Duodenal mucosa (tissue), 2 donors: ENCODE data around the gene BDH1.
A peak's percentile ranks its signal among the peaks of the same experiment; 100 is the strongest.

Experiments used
- H3K27ac ChIP-seq: one replicate; pipeline ENCODE4 v1.7.0; 2013; ENCODE audit warnings: low read depth, low read length
- H3K27me3 ChIP-seq, 2 donors: one replicate each; pipeline ENCODE4 v1.7.0; 2013; ENCODE audit warnings: low read length in 2 of 2, control low read depth in 1 of 2; ENCODE audit not compliant: insufficient read depth in 2 of 2, control insufficient read depth in 1 of 2
- H3K36me3 ChIP-seq, 2 donors: one replicate each; pipeline ENCODE4 v1.7.0; 2013; ENCODE audit warnings: low read length in 2 of 2, control low read depth in 1 of 2; ENCODE audit not compliant: insufficient read depth in 2 of 2, control insufficient read depth in 1 of 2
- H3K4me1 ChIP-seq, 2 donors: one replicate each; pipeline ENCODE4 v1.7.0; 2013; ENCODE audit warnings: low read length in 2 of 2, control low read depth in 1 of 2; ENCODE audit not compliant: insufficient read depth in 2 of 2, control insufficient read depth in 1 of 2
- H3K4me3 ChIP-seq, 2 donors: one replicate each; pipeline ENCODE4 v1.7.0; 2013; ENCODE audit warnings: low read length in 2 of 2, low read depth in 1 of 2
- H3K9ac ChIP-seq, 2 donors: one replicate each; pipeline ENCODE4 v1.7.0; 2013; ENCODE audit warnings: low read length in 2 of 2, low read depth in 1 of 2
- H3K9me3 ChIP-seq, 2 donors: one replicate each; pipeline ENCODE4 v1.7.0; 2013; ENCODE audit warnings: low read length in 2 of 2, control low read depth in 1 of 2; ENCODE audit not compliant: control insufficient read depth in 1 of 2

The BDH1 gene

DNA sequence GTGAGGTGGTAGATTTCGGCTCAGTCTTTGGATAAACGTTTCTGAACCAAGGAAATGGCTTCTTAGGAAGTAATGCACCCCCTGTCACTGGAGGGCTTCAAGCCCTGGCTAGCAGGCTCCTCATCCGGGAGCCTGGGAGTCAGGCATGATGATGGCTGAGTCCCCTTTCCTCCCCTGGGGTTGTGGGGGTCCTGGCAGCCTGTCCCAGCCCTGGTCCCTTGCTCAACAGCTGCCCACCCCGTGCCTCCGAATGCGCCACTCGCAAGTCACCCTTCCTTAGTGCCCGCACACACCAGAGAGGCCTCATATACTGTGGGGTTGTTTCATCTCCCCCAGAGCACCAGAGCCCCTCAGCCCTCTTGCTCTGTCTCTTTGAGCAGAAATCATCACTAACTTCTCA lies 48.2 kb downstream of the BDH1 start:
- no peak overlapping the region for H3K27ac ChIP-seq
- no peaks in the 10 kb centered on the region for H3K27me3 ChIP-seq
- peaks cover 17 to 23% of the 10 kb centered on the region in 2 donors for H3K4me1 ChIP-seq

DNA sequence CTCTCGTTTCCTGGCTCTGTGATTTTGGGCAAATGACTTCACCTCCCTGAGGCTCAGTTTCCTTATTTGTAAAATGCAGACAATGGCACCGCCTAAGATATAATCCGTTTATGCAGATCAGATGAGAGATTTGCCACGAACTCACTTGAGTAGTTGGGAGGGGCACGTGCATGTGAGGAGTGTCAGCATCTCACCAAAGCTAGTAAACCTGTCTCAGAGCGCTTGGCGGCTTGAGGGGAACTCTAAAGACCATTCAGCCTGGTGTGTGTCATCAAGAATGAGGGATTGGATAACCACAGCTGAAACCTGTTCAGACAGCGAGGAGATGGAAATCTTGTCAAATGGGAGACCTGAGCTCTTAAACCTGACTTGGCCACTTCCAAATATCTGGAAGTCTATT lies 48.7 kb downstream of the BDH1 start:
- Histone ChIP-seq H3K36me3 (peaks cover 5 to 10% of the 10 kb centered on the region in 2 donors), H3K4me3 (no peak overlapping the region), H3K27ac (no peak overlapping the region), H3K27me3 (no peaks in the 10 kb centered on the region), H3K4me1 (peaks cover 17 to 25% of the 10 kb centered on the region in 2 donors), H3K9me3 (no peaks in the 10 kb centered on the region), H3K9ac (no peak overlapping the region)

More for the DNA sequence above, 48.2 kb downstream of the BDH1 start:
- Histone ChIP-seq H3K4me3 (no peak overlapping the region), H3K36me3 (peaks cover 6 to 11% of the 10 kb centered on the region in 2 donors), H3K9me3 (no peaks in the 10 kb centered on the region), H3K9ac (no peak overlapping the region)

DNA sequence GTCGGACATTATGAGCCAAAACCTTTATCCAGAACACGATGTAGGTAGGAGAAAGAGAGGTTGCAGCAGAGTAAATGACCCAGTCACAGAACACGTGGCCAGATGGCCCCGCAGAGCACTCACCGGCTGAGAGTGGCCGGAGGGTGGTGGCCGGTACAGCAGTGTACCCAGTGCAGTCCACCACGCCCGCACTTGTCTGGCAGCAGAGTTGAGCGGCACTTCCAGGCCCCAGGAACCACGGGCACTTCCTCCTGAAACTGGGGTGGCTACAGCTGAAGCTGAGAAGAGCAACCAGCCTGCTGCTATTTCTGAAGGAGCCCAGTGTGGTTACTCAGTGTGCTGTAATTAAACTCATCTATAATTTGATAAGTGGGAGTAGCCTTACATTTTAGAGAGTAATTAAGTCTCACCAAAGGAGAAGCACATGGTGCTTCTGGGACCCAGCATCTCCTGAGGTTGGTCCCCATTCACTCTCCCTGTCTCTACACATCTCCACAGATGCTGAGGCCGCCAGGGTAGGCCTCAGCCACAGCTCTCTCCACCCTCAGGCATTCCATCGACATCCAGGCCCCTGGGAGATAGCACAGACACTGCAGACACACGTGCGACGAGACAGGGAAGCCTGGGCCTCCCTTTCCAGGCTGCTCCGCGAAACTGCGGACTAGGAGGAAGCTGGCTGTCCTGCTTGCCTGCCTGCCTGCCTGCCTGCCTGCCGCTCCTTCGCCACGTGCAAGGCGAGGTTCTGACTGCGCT lies 49.8 kb downstream of the BDH1 start:
- Histone ChIP-seq H3K27me3 (no peaks in the 10 kb centered on the region), H3K36me3 (no peaks in the 10 kb centered on the region), H3K4me1 (peaks cover 25 to 31% of the 10 kb centered on the region in 2 donors), H3K27ac (no peak overlapping the region), H3K4me3 (no peak overlapping the region), H3K9ac (no peak overlapping the region), H3K9me3 (no peaks in the 10 kb centered on the region)

DNA sequence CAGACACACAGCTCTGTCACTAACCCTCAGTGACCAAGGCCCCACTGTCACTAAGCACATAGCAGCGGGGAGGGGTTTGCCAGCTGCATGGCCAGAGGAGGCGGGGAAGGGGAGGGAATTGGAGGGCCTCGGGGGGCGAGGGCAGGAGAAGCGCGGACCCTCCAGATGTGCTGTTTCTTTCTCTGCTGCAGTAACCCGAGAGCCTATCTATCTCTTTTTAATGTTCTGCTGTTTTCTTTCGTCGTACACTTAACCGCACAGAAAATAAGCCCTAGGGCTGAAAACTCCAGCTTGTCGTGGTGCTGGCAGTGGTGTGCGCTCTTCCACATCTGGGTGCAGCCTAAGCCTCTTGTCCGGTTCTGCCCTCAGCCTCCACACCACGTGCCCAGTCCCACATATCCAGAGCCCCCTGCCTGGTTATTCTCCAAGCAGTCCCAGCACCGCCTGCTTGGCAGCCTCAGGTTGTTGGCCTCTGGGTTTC lies 51.1 kb downstream of the BDH1 start:
- H3K27me3 ChIP-seq = no peaks in the 10 kb centered on the region
- H3K36me3 ChIP-seq = no peaks in the 10 kb centered on the region
- no peak overlapping the region for H3K27ac ChIP-seq
- peaks cover 30 to 34% of the 10 kb centered on the region in 2 donors for H3K4me1 ChIP-seq
- no peak overlapping the region for H3K4me3 ChIP-seq
- no peaks in the 10 kb centered on the region for H3K9me3 ChIP-seq
- no peak overlapping the region for H3K9ac ChIP-seq

DNA sequence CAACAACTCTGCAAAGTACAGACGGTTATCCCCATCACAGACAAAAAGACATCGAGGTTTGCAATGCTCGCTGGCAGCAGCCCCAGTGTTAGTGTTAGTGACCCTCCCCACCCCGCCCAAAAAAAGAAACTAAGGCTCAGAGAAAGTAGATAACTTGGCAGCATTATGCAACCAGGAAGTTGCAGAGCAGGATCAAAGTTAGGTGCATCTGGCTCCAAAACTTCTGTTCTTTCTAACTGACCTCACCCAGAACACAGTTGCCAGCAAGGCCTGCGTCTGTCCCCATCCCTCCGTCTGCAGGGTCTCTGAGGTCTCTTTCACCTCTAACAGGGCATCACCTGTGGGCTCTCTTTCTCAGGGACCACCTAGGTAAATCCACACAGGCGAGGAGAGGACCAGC lies 51.5 kb downstream of the BDH1 start:
- Histone ChIP-seq H3K27ac (no peak overlapping the region), H3K9me3 (no peaks in the 10 kb centered on the region), H3K36me3 (no peaks in the 10 kb centered on the region), H3K4me1 (peaks cover 34 to 38% of the 10 kb centered on the region in 2 donors), H3K9ac (no peak overlapping the region), H3K27me3 (no peaks in the 10 kb centered on the region), H3K4me3 (no peak overlapping the region)

- no peaks in the 10 kb centered on the region for H3K27me3 ChIP-seq
- H3K4me3 ChIP-seq = no peak overlapping the region
- no peaks in the 10 kb centered on the region for H3K36me3 ChIP-seq
- H3K9me3 ChIP-seq = no peaks in the 10 kb centered on the region
- no peak overlapping the region for H3K9ac ChIP-seq
- no peak overlapping the region for H3K27ac ChIP-seq
- peaks cover 34 to 39% of the 10 kb centered on the region in 2 donors for H3K4me1 ChIP-seq
These were observed 52.1 kb downstream of the BDH1 start for GRCh38 chr3:197503652-197504051.

DNA sequence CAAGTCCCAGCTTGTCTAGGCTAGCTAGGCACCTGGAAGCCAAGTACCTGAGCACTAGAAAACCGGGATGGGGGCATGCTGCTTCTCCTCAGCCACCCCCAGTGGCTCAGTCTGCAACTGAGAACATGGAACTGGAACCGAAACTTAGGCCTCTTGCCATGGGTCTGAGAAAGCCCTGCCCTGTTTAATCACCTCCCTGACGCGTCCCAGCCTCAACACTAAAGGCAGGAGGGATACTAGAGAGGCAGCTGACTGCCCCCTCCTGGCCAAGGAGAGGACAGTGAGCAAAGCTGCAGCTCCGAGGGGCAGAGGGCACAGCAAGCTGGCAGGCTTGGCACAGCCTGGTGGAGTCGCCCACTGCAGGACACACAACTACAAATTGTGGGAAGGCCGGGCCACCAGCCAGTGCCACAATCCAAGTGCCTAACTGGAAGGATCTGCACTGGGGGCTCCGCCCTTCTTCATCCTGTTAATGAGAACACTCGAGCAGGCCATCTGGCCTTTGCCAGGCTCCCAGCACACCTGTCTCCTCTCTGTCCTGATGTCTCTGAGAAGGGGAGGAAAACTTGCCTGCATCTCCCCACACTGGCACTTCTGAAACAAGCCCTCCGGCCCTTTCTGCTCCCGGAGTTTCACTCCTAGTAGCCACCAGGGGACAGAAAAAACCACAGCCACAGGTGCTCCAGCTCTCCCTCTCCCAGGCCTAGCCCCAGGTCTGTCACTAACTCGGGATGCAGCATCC lies 53.7 kb downstream of the BDH1 start:
- Histone ChIP-seq H3K27me3 (no peaks in the 10 kb centered on the region), H3K4me3 (peak overlapping the region; percentile 1 to 25), H3K9me3 (no peaks in the 10 kb centered on the region), H3K9ac (no peak overlapping the region), H3K27ac (peak overlapping the region; percentile 14), H3K4me1 (peaks cover 34 to 39% of the 10 kb centered on the region in 2 donors), H3K36me3 (no peaks in the 10 kb centered on the region)

DNA sequence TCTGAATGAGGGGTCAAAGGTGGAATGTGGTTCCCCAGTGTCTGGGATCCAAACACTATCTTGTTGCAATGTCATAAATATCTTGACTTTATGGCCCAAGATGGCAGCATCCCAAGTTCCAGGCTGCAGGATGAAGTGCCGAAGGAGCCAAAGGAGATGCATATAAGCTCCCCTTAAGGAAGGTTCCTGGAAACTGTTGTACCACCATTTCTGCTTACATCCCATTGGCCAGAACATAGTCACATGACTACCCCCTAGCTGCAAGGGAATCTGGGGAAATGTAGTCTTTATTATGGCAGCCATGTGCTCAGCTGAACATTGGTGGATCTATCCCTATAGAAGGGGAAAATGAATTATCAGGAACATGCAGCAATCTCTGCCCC lies 54.3 kb downstream of the BDH1 start:
- Histone ChIP-seq H3K9me3 (no peaks in the 10 kb centered on the region), H3K27me3 (no peaks in the 10 kb centered on the region), H3K36me3 (no peaks in the 10 kb centered on the region), H3K9ac (no peak overlapping the region), H3K27ac (no peak overlapping the region), H3K4me1 (peaks cover 34 to 39% of the 10 kb centered on the region in 2 donors), H3K4me3 (peak overlapping the region; percentile 1 to 25)

GRCh38 chr3:197500812-197501211 lies 55.0 kb downstream of the BDH1 start:
- Histone ChIP-seq H3K4me1 (peaks cover 34 to 39% of the 10 kb centered on the region in 2 donors), H3K9me3 (no peaks in the 10 kb centered on the region), H3K27me3 (no peaks in the 10 kb centered on the region), H3K36me3 (no peaks in the 10 kb centered on the region), H3K9ac (no peak overlapping the region), H3K27ac (no peak overlapping the region), H3K4me3 (no peak overlapping the region)

DNA sequence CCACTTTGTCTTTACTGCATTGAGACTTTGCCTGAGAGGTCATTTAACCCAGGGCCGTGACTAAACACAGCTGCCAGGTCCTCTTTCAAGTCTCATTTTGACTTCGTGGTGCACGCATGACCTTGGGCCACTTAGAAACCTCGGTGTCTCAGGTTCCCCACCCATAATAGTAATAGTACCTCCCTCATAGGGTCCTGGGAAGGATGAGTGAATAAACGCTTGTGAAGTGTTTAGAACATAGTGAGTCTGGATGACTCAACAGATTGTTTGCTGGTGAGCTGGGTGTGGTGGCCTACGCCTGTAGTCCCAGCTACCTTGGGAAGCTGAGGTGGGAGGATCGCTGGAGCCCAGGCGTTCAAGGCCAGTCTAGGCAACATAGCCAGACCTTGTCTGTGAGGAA lies 56.3 kb downstream of the BDH1 start:
- Histone ChIP-seq H3K4me1 (peaks cover 41 to 44% of the 10 kb centered on the region in 2 donors), H3K9ac (no peak overlapping the region), H3K27me3 (no peaks in the 10 kb centered on the region), H3K4me3 (no peak overlapping the region), H3K27ac (no peak overlapping the region), H3K36me3 (no peaks in the 10 kb centered on the region), H3K9me3 (no peaks in the 10 kb centered on the region)
